ENCODE measurements around the gene CEP85L.
A peak's percentile ranks its signal among the peaks of the same experiment; 100 is the strongest.

CEP85L gene

GRCh38 chr6:118554698-118555097, 96.7 kb downstream of the CEP85L start:
- TF ChIP-seq, protein P1, sequence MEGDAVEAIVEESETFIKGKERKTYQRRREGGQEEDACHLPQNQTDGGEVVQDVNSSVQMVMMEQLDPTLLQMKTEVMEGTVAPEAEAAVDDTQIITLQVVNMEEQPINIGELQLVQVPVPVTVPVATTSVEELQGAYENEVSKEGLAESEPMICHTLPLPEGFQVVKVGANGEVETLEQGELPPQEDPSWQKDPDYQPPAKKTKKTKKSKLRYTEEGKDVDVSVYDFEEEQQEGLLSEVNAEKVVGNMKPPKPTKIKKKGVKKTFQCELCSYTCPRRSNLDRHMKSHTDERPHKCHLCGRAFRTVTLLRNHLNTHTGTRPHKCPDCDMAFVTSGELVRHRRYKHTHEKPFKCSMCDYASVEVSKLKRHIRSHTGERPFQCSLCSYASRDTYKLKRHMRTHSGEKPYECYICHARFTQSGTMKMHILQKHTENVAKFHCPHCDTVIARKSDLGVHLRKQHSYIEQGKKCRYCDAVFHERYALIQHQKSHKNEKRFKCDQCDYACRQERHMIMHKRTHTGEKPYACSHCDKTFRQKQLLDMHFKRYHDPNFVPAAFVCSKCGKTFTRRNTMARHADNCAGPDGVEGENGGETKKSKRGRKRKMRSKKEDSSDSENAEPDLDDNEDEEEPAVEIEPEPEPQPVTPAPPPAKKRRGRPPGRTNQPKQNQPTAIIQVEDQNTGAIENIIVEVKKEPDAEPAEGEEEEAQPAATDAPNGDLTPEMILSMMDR (IDR thresholded peaks at IDR 0.05; ENCODE audit: insufficient read depth, low read length, poor library complexity, severe bottlenecking), result no peak
- H3K27me3 ChIP-seq (replicated peaks; ENCODE audit: control insufficient read depth, insufficient read depth, low read length), result no peaks in the 10 kb centered on the region
- DNase-seq (ENCODE audit: extremely low read depth, insufficient read length), result no peak
- no peak overlapping the region for H3K4me3 ChIP-seq (replicated peaks; ENCODE audit: low read depth, low read length)
- no peaks in the 10 kb centered on the region for H3K36me3 ChIP-seq (ENCODE audit: control insufficient read depth, insufficient read depth, low read length)

GRCh38 chr6:118553132-118553531, 98.3 kb downstream of the CEP85L start:
- H3K36me3 ChIP-seq (ENCODE audit: control insufficient read depth, insufficient read depth, low read length), result no peaks in the 10 kb centered on the region
- TF ChIP-seq, protein P1 (IDR thresholded peaks at IDR 0.05; ENCODE audit: insufficient read depth, low read length, poor library complexity, severe bottlenecking), result no peak
- H3K4me3 ChIP-seq (replicated peaks; ENCODE audit: low read depth, low read length), result no peak overlapping the region
- H3K27me3 ChIP-seq (replicated peaks; ENCODE audit: control insufficient read depth, insufficient read depth, low read length), result no peaks in the 10 kb centered on the region
- DNase-seq (ENCODE audit: extremely low read depth, insufficient read length), result no peak

DNA sequence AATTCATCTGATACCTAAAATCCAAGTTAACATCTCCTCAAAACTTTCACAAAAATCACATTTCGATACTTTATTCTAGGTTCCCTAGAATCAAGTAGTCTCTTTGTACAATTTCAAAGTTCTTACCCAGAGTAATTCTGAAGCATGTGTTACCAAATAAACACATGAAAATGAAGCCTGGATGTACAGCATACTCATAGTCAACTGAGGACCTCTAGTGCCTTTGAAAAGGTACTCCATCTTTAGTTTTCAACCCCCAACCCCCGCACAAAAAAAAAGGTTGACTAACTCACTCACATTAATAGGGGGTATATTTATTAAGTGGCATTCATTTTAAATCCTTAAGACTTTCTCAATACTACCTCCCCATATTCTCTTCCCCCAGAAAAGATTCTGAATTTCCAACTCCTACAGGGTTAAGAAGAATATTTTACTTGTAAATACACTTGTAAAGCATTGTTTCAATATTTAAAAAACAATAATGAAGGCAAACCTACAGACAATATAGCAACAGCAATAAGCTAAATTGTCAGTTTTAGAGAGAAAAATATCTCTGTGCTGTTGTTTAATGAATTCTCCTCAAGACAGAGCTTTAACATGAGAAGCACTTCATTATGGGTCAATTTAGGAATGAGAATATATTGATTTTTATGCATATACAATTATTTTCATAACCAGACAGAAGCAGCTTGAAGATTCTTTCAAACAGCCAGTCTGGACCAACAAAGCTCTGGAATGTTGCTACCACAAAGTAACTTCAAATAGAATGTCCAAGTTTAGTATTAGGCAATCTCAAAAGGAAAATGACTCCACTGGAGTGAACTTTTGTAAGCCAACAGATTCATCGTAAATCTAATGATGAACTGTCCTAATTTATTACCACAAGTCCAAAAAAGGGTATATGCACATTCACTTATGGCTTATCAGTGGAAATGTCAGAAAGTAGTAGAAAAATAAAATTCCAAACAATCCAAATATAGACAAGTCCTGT, 100.0 kb downstream of the CEP85L start:
- peak; percentile 12 for DNase-seq (ENCODE audit: extremely low read depth, insufficient read length)
- TF ChIP-seq, protein P1 (IDR thresholded peaks at IDR 0.05; ENCODE audit: insufficient read depth, low read length, poor library complexity, severe bottlenecking), result peak; percentile 56
- no peaks in the 10 kb centered on the region for H3K36me3 ChIP-seq (ENCODE audit: control insufficient read depth, insufficient read depth, low read length)
- no peak overlapping the region for H3K4me3 ChIP-seq (replicated peaks; ENCODE audit: low read depth, low read length)
- no peaks in the 10 kb centered on the region for H3K27me3 ChIP-seq (replicated peaks; ENCODE audit: control insufficient read depth, insufficient read depth, low read length)

DNA sequence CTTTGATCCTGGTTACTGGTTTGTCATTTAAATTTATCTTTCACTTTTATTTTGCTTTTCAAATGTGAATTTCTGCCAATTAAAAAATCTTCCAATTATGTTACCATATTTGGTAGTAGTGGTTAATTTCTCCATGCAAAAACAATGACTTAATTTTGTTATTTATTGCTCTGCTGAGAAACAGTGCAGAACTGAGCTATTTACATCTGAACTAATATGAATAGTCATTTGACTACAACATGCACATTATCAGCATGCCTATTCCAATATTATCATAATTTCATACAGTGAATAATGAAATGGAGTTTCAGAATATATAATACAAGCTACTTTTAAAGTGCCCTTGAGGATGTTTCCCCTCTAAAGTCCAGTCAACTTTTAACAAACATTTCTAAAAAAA, 102.8 kb downstream of the CEP85L start:
- no peak overlapping the region for H3K4me3 ChIP-seq (replicated peaks; ENCODE audit: low read depth, low read length)
- DNase-seq (ENCODE audit: extremely low read depth, insufficient read length), result no peak
- no peaks in the 10 kb centered on the region for H3K36me3 ChIP-seq (ENCODE audit: control insufficient read depth, insufficient read depth, low read length)
- H3K27me3 ChIP-seq (replicated peaks; ENCODE audit: control insufficient read depth, insufficient read depth, low read length), result no peaks in the 10 kb centered on the region
- TF ChIP-seq, protein P1 (IDR thresholded peaks at IDR 0.05; ENCODE audit: insufficient read depth, low read length, poor library complexity, severe bottlenecking), result no peak

- no peaks in the 10 kb centered on the region for H3K36me3 ChIP-seq (ENCODE audit: control insufficient read depth, insufficient read depth, low read length)
- no peak for DNase-seq (ENCODE audit: extremely low read depth, insufficient read length)
- TF ChIP-seq, protein P1 (IDR thresholded peaks at IDR 0.05; ENCODE audit: insufficient read depth, low read length, poor library complexity, severe bottlenecking), result no peak
- H3K27me3 ChIP-seq (replicated peaks; ENCODE audit: control insufficient read depth, insufficient read depth, low read length), result no peaks in the 10 kb centered on the region
- H3K4me3 ChIP-seq (replicated peaks; ENCODE audit: low read depth, low read length), result no peak within 1 kb of the TSS
Observed at GRCh38 chr6:118548136-118548535, 103.3 kb downstream of the CEP85L start, which contains the start of gene PLN. TSS of gene PLN (plus strand) at chr6:118548296. CDS start at chr6:118558922, 10,626 bp downstream.
